ENCODE data around the gene TIMP2.

GRCh38 chr17:78935419-78936323, 10.5 kb upstream of the TIMP2 start:
- TF ChIP-seq CTCF (IDR thresholded peaks at IDR 0.05 in 4 of 5, conservative IDR thresholded peaks at IDR 0.05 in 1 of 5): no peak
- no peak for TF ChIP-seq POLR2A (IDR thresholded peaks at IDR 0.05)
